ENCODE measurements around the gene CDH4.
"Not testable (repeated sequence)": the region's sequence is repeated elsewhere in the genome, so short reads cannot be mapped to it uniquely, and the experiment has no call there.

CDH4 gene

GRCh38 chr20:61442718-61443117 lies 190.7 kb downstream of the CDH4 start:
- no peak for DNase-seq

GRCh38 chr20:61443443-61444126 lies 191.5 kb downstream of the CDH4 start:
- no peak for DNase-seq

- no peak for DNase-seq
Observed at GRCh38 chr20:61444637-61445036, 192.6 kb downstream of the CDH4 start.

- no peak for DNase-seq
Observed at GRCh38 chr20:61445138-61445537, 193.1 kb downstream of the CDH4 start.

- no peak for DNase-seq
Observed at GRCh38 chr20:61445741-61446140, 193.7 kb downstream of the CDH4 start.

GRCh38 chr20:61447952-61448351 lies 195.9 kb downstream of the CDH4 start:
- no peak for DNase-seq

- no peak for DNase-seq
Observed at GRCh38 chr20:61448386-61448785, 196.3 kb downstream of the CDH4 start.

- no peak for DNase-seq
Observed at GRCh38 chr20:61449057-61449609, 197.1 kb downstream of the CDH4 start.

- no peak for DNase-seq
Observed at GRCh38 chr20:61449916-61450315, 197.9 kb downstream of the CDH4 start.

GRCh38 chr20:61450549-61450948 lies 198.5 kb downstream of the CDH4 start:
- no peak for DNase-seq

- no peak for DNase-seq
Observed at GRCh38 chr20:61451009-61451408, 198.9 kb downstream of the CDH4 start.

- DNase-seq: no peak
Observed at GRCh38 chr20:61451953-61452352, 199.9 kb downstream of the CDH4 start.

- no peak for DNase-seq
Observed at GRCh38 chr20:61453219-61453618, 201.2 kb downstream of the CDH4 start.

GRCh38 chr20:61453623-61454022 lies 201.6 kb downstream of the CDH4 start:
- DNase-seq: not testable (repeated sequence)

GRCh38 chr20:61454053-61454452 lies 202.0 kb downstream of the CDH4 start:
- no peak for DNase-seq

GRCh38 chr20:61455508-61456215 lies 203.6 kb downstream of the CDH4 start:
- DNase-seq: no peak

GRCh38 chr20:61457725-61458124 lies 205.7 kb downstream of the CDH4 start:
- no peak for DNase-seq

GRCh38 chr20:61458146-61458746 lies 206.2 kb downstream of the CDH4 start:
- no peak for DNase-seq

- no peak for DNase-seq
Observed at GRCh38 chr20:61459266-61459665, 207.2 kb downstream of the CDH4 start.

- no peak for DNase-seq
Observed at GRCh38 chr20:61459705-61460104, 207.6 kb downstream of the CDH4 start.

GRCh38 chr20:61460261-61461052 lies 208.4 kb downstream of the CDH4 start:
- DNase-seq: no peak

- DNase-seq: no peak
Observed at GRCh38 chr20:61461461-61461860, 209.4 kb downstream of the CDH4 start.
